Measurements from ENCODE around the gene ZNF853. TPM values are rescaled to one million over a fixed set of nuclear protein-coding genes. Genes with fewer than 3 reads are reported as not detected.
"Not testable (repeated sequence)": the region's sequence is repeated elsewhere in the genome, so short reads cannot be mapped to it uniquely, and the experiment has no call there.

Gene ZNF853
- total and polyA plus RNA-seq, 4 donors: 4.6 to 12.2 (median 8.0) TPM

DNA sequence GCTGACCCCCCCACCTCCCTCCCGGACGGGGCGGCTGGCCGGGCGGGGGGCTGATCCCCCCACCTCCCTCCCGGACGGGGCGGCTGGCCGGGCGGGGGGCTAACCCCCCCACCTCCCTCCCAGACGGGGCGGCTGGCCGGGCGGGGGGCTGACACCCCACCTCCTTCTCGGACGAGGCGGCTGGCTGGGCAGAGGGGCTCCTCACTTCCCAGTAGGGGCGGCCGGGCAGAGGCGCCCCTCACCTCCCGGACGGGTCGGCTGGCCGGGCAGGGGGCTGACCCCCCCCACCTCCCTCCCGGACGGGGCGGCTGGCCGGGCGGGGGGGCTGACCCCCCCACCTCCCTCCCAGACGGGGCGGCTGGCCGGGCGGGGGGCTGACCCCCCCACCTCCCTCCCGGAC lies 55.4 kb downstream of the ZNF853 start:
- H3K9me3 ChIP-seq (ENCODE audit: control insufficient read depth, low read length); H3K27me3 ChIP-seq (ENCODE audit: control insufficient read depth in 1 of 2, insufficient read depth in 2 of 2, low read length in 1 of 2); DNase-seq; H3K27ac ChIP-seq (ENCODE audit: low read depth in 1 of 2, low read length in 2 of 2); H3K4me1 ChIP-seq (ENCODE audit: control insufficient read depth in 1 of 2, insufficient read depth in 2 of 2, low read length in 2 of 2); intact Hi-C loops (cut with DNase I); ATAC-seq (ENCODE audit: low FRiP score); H3K4me3 ChIP-seq (ENCODE audit: low read length in 2 of 2); H3K36me3 ChIP-seq (ENCODE audit: control insufficient read depth in 1 of 2, insufficient read depth in 2 of 2, low read length in 1 of 2): not testable (repeated sequence)
- WGBS, 2 donors: 92 to 96% methylated on average over 7 to 26 of the region's 34 CpGs

Other genes starting within 250 kb of the ZNF853 start
- gene RAC1, start 241.1 kb upstream of the ZNF853 start, total RNA-seq: 100 to 1,000 TPM; 216 to 217 TPM
- gene RAC1, start 241.1 kb upstream of the ZNF853 start, polyA plus RNA-seq: 100 to 1,000 TPM; 234 to 235 TPM
- gene DAGLB, start 167.7 kb upstream of the ZNF853 start, total RNA-seq: 10 to 100 TPM; 15.5 to 19.7 TPM
- 10 to 100 TPM in 1 of 2 donors, 1 to 10 TPM in 1; 3.6 to 18.0 TPM for gene DAGLB, start 167.7 kb upstream of the ZNF853 start, polyA plus RNA-seq
- gene KDELR2, start 131.5 kb upstream of the ZNF853 start, total RNA-seq: 100 to 1,000 TPM; 137 to 138 TPM
- 100 to 1,000 TPM; 100 to 131 TPM for gene KDELR2, start 131.5 kb upstream of the ZNF853 start, polyA plus RNA-seq
- under 1 TPM; 0.16 to 0.39 TPM for gene GRID2IP, start 64.1 kb upstream of the ZNF853 start, total RNA-seq
- under 1 TPM in 1 of 2 donors, not detected in 1; 0.25 TPM for gene GRID2IP, start 64.1 kb upstream of the ZNF853 start, polyA plus RNA-seq
- gene ZDHHC4, start 38.2 kb upstream of the ZNF853 start, total RNA-seq: 10 to 100 TPM; 33.8 to 36.2 TPM
- 10 to 100 TPM; 48.7 to 49.8 TPM for gene ZDHHC4, start 38.2 kb upstream of the ZNF853 start, polyA plus RNA-seq
- 10 to 100 TPM; 22.1 to 27.0 TPM for gene INTS15, start 25.6 kb upstream of the ZNF853 start, total RNA-seq
- gene INTS15, start 25.6 kb upstream of the ZNF853 start, polyA plus RNA-seq: 10 to 100 TPM; 12.8 to 28.8 TPM
- gene ZNF316, start 21.7 kb downstream of the ZNF853 start, total RNA-seq: 10 to 100 TPM; 24.2 to 42.0 TPM
- gene ZNF316, start 21.7 kb downstream of the ZNF853 start, polyA plus RNA-seq: 10 to 100 TPM in 1 of 2 donors, 1 to 10 TPM in 1; 5.6 to 29.1 TPM
- 10 to 100 TPM; 23.5 to 26.7 TPM for gene ZNF12, start 91.3 kb downstream of the ZNF853 start, total RNA-seq
- 10 to 100 TPM in 1 of 2 donors, 1 to 10 TPM in 1; 8.9 to 17.0 TPM for gene ZNF12, start 91.3 kb downstream of the ZNF853 start, polyA plus RNA-seq
- gene RSPH10B2, start 138.5 kb downstream of the ZNF853 start, total RNA-seq: under 1 TPM; 0.21 to 0.39 TPM
- not detected for gene RSPH10B2, start 138.5 kb downstream of the ZNF853 start, polyA plus RNA-seq
- gene CCZ1B, start 210.7 kb downstream of the ZNF853 start, total RNA-seq: 10 to 100 TPM; 60.1 to 74.4 TPM
- 10 to 100 TPM; 16.8 to 38.0 TPM for gene CCZ1B, start 210.7 kb downstream of the ZNF853 start, polyA plus RNA-seq